Stimulated activated CD4-positive, alpha-beta T cell treated with anti-CD3 and anti-CD28 coated beads, Interleukin-12 subunit alpha, Interleukin-12 subunit beta, amount 100 ng/mL, for 48 hours (primary cell): ENCODE measurements around the gene SCYGR5.
"Not testable (repeated sequence)": the region's sequence is repeated elsewhere in the genome, so short reads cannot be mapped to it uniquely, and the experiment has no call there.

Source experiments
- DNase-seq, 3 donors: peaks; one replicate each; pipeline ENCODE4 v3.0.0-alpha.2; 2020; ENCODE audit warnings: low read depth in 2 of 3, low spot score in 1 of 3

Gene SCYGR5

GRCh38 chr2:227671170-227671905 lies 4.7 kb downstream of the SCYGR5 start:
- DNase-seq = no peak

GRCh38 chr2:227673620-227674019 lies 7.0 kb downstream of the SCYGR5 start:
- DNase-seq = not testable (repeated sequence)

- no peak for DNase-seq
Observed at GRCh38 chr2:227674485-227674884, 7.9 kb downstream of the SCYGR5 start.

DNA sequence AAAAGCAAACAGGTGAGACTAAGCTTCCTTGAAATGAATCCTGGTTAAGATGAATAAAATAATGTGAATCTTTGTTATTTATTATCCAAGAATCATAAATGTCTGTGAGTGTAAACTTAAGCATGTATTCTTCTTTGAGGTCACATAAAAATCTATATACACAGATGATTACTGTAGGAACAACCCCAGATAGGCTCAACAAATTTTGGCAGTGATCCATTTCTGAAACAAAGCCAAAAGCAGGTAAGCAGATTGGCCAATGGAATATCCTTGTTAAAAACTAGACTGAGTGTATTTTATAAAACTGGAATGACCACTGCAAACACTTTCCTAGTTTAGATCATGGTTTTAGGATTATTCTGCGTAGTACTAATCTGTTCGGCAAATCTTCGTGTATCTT lies 11.3 kb downstream of the SCYGR5 start:
- no peak for DNase-seq

DNA sequence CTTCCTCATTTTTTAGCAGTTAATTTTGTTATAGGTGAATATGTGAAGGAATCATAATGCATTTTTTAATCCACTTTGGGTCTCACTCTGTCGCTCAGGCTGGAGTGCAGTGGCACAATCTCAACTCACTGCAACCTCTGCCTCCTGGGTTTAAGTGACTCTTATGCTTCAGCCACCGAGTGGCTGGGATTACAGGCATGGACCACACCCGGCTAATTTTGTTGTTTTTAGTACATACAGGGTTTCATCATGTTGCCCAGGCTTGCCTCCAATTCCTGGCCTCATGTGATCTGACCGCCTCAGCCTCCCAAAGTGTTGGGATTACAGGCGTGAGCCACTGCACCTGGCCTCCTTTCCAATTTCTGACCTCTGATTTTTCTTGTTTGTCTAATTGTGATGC lies 17.7 kb downstream of the SCYGR5 start:
- DNase-seq = no peak

- no peak for DNase-seq
Observed at GRCh38 chr2:227687189-227687588, 20.6 kb downstream of the SCYGR5 start.

DNA sequence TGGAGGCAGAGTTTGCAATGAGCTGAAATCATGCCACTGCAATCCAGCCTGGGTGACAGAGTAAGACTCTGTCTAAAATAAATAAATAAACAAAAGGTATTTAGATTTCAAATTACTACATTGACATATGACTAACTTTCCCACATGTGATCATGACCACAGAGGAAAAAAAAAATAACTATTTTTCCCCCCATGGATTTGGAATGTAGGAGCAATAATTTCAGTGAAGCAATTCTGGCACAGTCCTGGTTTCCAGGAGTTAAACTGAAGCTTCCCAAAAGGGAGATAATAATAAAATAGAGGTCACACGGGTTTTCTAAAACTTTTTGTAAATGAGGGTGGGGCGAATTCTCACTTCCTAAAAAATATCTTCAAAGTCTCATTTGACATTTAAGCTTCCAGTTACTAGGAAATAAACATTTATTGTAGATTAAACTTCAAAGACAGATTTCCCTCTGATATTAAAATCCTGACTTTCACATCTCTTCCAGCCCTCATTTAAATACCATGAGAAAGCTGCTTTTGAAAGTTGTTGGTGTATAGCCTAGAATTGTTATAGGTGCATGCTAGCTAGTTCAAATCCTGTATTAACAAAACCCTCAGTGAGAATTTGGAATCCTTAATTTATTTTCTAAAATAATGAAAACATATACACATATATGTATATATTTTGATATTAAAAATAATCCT lies 30.5 kb downstream of the SCYGR5 start:
- DNase-seq = no peak

- no peak for DNase-seq
Observed at GRCh38 chr2:227701556-227701955, 35.0 kb downstream of the SCYGR5 start.

DNA sequence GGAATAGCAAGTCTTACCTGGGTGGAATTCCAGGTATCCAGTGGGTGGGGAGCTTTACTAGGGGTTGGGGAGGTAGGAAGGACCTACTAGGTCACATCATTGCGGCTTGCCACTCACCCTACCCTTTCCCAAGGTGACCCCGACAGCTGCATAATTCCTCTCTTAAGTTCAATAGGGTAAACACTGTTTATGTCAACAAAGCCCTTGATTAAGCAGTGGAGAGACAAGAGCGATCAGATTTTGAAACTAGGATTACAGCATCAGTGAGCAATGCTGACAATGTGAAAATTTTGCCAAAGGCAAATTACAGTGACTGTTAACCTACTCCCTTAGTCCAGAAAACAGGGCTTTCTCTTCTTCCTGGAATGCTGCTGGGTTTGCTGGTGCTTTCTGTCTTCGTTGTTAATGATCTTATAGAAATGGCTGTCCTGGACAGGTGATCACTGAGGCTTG lies 36.7 kb downstream of the SCYGR5 start:
- no peak for DNase-seq

DNA sequence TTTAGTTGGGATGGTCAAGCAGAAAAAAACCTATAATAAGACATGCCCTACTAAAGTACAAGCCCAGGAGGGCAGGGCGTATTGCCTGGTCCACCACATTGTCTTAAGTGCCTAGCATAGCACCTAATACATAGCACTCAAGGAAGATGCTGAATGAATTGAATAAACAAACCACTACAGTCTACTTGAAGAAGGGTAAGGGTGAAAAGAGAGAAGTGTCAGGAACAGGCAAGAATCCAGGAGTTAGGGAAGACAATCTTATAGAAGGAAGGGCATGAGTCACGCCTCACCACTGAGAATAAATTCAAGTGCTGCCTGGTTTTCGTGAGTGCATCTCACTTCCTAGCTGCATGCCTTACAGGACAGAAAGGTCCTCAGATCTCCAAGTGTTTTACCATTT lies 37.4 kb downstream of the SCYGR5 start:
- no peak for DNase-seq

- no peak for DNase-seq
Observed at GRCh38 chr2:227706859-227707258, 40.3 kb downstream of the SCYGR5 start.

DNA sequence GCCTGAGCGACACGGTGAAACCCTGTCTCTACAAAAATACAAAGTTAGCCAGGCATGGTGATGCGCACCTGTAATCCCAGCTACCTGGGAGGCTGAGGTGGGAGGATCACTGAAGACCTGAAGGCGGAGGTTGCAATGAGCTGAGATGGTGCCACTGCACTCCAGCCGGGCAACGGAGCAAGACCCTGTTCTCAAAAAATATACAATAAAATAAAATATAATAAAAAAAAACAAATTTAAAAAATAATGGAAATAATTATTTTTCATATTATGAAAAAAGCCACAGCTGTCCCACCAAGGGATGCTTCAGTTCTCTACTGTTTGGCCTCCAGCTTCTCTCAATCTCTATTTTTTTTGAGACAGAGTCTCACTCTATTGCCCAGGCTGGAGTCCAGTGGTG lies 40.8 kb downstream of the SCYGR5 start:
- DNase-seq = no peak

GRCh38 chr2:227710986-227711385 lies 44.4 kb downstream of the SCYGR5 start:
- DNase-seq = no peak

DNA sequence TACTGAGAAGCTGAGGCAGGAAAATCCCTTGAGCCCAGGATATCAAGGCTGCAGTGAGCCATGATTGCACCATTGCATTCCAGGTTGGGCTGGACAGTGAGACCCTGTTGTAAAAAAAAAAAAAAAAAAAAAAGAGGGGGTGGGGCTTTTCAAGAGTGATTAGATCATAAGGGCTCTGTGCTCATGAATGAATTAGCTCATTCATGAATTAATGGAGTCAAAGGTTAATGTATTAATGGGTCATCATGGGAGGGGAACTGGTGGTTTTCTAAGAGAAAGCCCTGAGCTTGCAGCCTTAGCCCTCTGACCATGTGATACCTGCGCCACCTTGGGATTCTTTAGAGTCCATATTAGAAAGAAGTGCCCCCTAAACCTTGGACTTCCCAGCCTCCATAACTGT lies 46.7 kb downstream of the SCYGR5 start:
- no peak for DNase-seq

DNA sequence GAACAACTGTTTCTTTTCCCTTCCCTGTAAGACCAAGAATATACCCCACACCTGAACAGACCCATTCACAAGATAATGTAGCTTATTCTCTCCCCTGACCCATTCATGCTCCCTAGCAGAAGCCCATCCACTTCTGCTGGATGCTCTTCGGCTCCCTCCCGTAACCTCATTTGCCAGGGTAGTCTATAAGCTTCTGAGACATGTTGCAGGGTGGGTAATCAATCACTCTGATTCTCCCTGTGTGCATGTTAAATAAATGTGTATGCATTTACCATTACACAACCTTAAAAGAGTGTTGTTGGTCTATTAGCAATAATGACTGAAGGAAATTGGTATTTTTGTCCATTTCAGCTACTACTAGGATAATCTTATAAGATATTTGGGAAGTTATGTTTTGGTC lies 49.9 kb downstream of the SCYGR5 start:
- DNase-seq = no peak
